Measurements from ENCODE around the gene RBBP7.

- no peak for TF ChIP-seq CTCF (IDR thresholded peaks at IDR 0.05)
- TF ChIP-seq POLR2A (IDR thresholded peaks at IDR 0.05): no peak
These were observed 18.3 kb downstream of the RBBP7 start for GRCh38 chrX:16851827-16852226.
